Stomach (tissue), 4 donors: ENCODE measurements around the gene PTPRD.

Experiments used
- CTCF ChIP-seq, 7 experiments: fragments of 450-650 bp in 4 of 7; fragments of 200-600 bp in 3 of 7; sonication (generic) in 3 of 7; IDR thresholded peaks; one replicate each; pipeline ENCODE4 v1.5.1; 2016 to 2019; ENCODE audit warnings: antibody characterized with exemption in 7 of 7, control low read depth in 2 of 7, mild to moderate bottlenecking in 1 of 7
- POLR2A ChIP-seq, 4 donors: fragments of 450-650 bp; IDR thresholded peaks; one replicate each; pipeline ENCODE4 v1.6.1; 2016; ENCODE audit warnings: antibody characterized with exemption in 4 of 4, control low read depth in 2 of 4, mild to moderate bottlenecking in 1 of 4, moderate library complexity in 1 of 4
- POLR2AphosphoS5 ChIP-seq, 3 donors: sonication (generic); formaldehyde crosslinking; IDR thresholded peaks; one replicate each; pipeline ENCODE4 v1.6.1; 2016; ENCODE audit warnings: antibody characterized with exemption in 3 of 3

GRCh38 chr9:10079284-10079964 is 533.4 kb downstream of the PTPRD start:
- TF ChIP-seq CTCF (IDR thresholded peaks at IDR 0.05) (no peak), POLR2A (IDR thresholded peaks at IDR 0.05) (no peak), POLR2AphosphoS5 (IDR thresholded peaks at IDR 0.05) (no peak)
